Neuron (in vitro differentiated cells): ENCODE measurements around the gene FTO.

Experiments
- H2AFZ ChIP-seq: one replicate; pipeline ENCODE4 v1.6.1; 2013; ENCODE audit warnings: low read depth, mild to moderate bottlenecking, inconsistent platforms, low read length, moderate library complexity
- H3K27me3 ChIP-seq: one replicate; pipeline ENCODE4 v1.6.1; 2013; ENCODE audit warnings: low read length; ENCODE audit not compliant: insufficient read depth
- H3K36me3 ChIP-seq: one replicate; pipeline ENCODE4 v1.6.1; 2013; ENCODE audit warnings: low read length; ENCODE audit not compliant: insufficient read depth
- H3K4me1 ChIP-seq: one replicate; pipeline ENCODE4 v1.6.1; 2013; ENCODE audit warnings: low read length; ENCODE audit not compliant: insufficient read depth
- H3K4me3 ChIP-seq: 2 replicates; pipeline ENCODE4 v1.5.1; 2013; ENCODE audit warnings: mild to moderate bottlenecking, low read length, moderate library complexity
- H3K9me3 ChIP-seq: one replicate; pipeline ENCODE4 v1.6.1; 2013; ENCODE audit warnings: low read length

The FTO gene

GRCh38 chr16:53782148-53782547 lies 78.2 kb downstream of the FTO start:
- Histone ChIP-seq H2AFZ (no peak overlapping the region), H3K4me1 (no peaks in the 10 kb centered on the region), H3K27me3 (no peaks in the 10 kb centered on the region), H3K36me3 (no peaks in the 10 kb centered on the region), H3K9me3 (peaks cover 4% of the 10 kb centered on the region), H3K4me3 (no peak overlapping the region)

DNA sequence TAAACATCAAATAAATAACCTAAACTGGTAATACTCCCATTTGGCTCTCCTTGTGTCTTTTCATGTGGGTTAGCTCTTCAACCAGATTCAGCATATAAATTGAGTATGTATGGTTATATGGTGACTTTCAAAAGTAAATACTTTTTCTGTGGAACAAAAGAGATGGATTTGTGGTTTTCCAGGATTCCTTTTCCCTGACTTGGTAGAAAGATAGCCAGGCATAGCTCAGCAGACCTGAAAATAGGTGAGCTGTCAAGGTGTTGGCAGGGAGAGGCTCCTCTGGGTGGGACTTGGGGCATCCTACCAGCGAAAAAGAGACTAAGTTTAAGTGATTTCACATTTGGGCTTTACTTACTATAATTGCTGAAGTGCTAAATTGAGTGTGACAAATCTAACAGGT lies 80.3 kb downstream of the FTO start:
- H3K4me3 ChIP-seq = no peak overlapping the region
- no peak overlapping the region for H2AFZ ChIP-seq
- H3K4me1 ChIP-seq = no peaks in the 10 kb centered on the region
- peaks cover 4% of the 10 kb centered on the region for H3K9me3 ChIP-seq
- no peaks in the 10 kb centered on the region for H3K27me3 ChIP-seq
- H3K36me3 ChIP-seq = no peaks in the 10 kb centered on the region

- Histone ChIP-seq H3K36me3 (no peaks in the 10 kb centered on the region), H3K4me1 (no peaks in the 10 kb centered on the region), H3K4me3 (no peak overlapping the region), H3K27me3 (no peaks in the 10 kb centered on the region), H3K9me3 (peaks cover 4% of the 10 kb centered on the region), H2AFZ (no peak overlapping the region)
Measured at GRCh38 chr16:53785044-53785443, 81.1 kb downstream of the FTO start.

- H3K4me1 ChIP-seq = no peaks in the 10 kb centered on the region
- H3K9me3 ChIP-seq = peaks cover 4% of the 10 kb centered on the region
- H2AFZ ChIP-seq = no peak overlapping the region
- H3K27me3 ChIP-seq = no peaks in the 10 kb centered on the region
- no peak overlapping the region for H3K4me3 ChIP-seq
- no peaks in the 10 kb centered on the region for H3K36me3 ChIP-seq
Measured at GRCh38 chr16:53785916-53786315, 82.0 kb downstream of the FTO start.

DNA sequence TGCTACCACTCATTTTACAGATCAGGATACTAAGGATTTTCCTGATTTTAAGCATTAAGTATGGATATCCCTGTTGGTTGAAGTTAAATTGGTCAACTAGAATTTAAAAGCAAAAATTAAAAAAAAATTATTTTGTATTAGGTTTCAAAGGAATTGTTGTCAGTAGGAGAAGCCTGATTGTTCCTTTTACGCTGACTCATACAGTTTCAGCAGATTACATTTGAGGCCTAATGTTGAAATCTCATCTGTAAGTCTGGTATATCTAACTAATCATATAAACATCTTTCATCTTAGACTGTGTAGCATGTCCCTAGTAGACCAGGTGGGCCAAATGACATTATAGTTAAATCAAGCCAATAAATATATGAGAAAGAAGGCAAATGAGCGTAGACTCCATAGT lies 83.5 kb downstream of the FTO start:
- Histone ChIP-seq H3K9me3 (peaks cover 4% of the 10 kb centered on the region), H3K36me3 (no peaks in the 10 kb centered on the region), H3K27me3 (no peaks in the 10 kb centered on the region), H3K4me1 (no peaks in the 10 kb centered on the region), H3K4me3 (no peak overlapping the region), H2AFZ (no peak overlapping the region)

GRCh38 chr16:53789137-53789536 lies 85.2 kb downstream of the FTO start:
- no peak overlapping the region for H3K4me3 ChIP-seq
- H3K36me3 ChIP-seq = no peaks in the 10 kb centered on the region
- H3K27me3 ChIP-seq = no peaks in the 10 kb centered on the region
- no peak overlapping the region for H2AFZ ChIP-seq
- H3K9me3 ChIP-seq = no peaks in the 10 kb centered on the region
- H3K4me1 ChIP-seq = no peaks in the 10 kb centered on the region

GRCh38 chr16:53792161-53792951 lies 88.4 kb downstream of the FTO start:
- Histone ChIP-seq H3K36me3 (no peaks in the 10 kb centered on the region), H3K9me3 (no peaks in the 10 kb centered on the region), H3K4me3 (no peak overlapping the region), H2AFZ (no peak overlapping the region), H3K27me3 (no peaks in the 10 kb centered on the region), H3K4me1 (no peaks in the 10 kb centered on the region)

GRCh38 chr16:53803451-53803850 lies 99.5 kb downstream of the FTO start:
- H3K4me3 ChIP-seq = no peak overlapping the region
- no peak overlapping the region for H2AFZ ChIP-seq
- no peaks in the 10 kb centered on the region for H3K36me3 ChIP-seq

GRCh38 chr16:53803998-53804397 lies 100.0 kb downstream of the FTO start:
- Histone ChIP-seq H3K4me3 (no peak overlapping the region), H3K27me3 (no peaks in the 10 kb centered on the region), H3K4me1 (peaks cover 5% of the 10 kb centered on the region), H3K36me3 (no peaks in the 10 kb centered on the region), H3K9me3 (no peaks in the 10 kb centered on the region), H2AFZ (no peak overlapping the region)

More at GRCh38 chr16:53803451-53803850, 99.5 kb downstream of the FTO start:
- H3K9me3 ChIP-seq = no peaks in the 10 kb centered on the region
- H3K4me1 ChIP-seq = peaks cover 5% of the 10 kb centered on the region
- H3K27me3 ChIP-seq = no peaks in the 10 kb centered on the region

DNA sequence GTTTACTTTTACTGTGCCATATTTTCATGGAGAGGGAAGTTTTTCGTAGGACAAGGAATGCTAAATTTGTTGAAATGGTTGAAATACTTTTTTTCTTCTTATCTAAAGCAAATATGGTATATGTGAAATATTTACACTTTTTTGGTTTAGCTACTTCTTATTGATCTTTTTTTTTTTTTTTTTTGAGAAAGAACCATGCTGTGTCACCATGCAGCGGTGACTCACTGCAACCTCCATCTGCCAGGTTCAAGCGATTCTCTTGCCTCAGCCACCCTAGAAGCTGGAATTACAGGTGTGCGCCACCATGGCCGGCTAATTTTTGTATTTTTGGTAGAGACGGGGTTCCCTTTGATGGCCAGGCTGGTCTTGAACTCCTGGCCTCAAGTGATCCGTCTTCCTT lies 100.5 kb downstream of the FTO start:
- Histone ChIP-seq H3K4me3 (no peak overlapping the region), H3K27me3 (no peaks in the 10 kb centered on the region), H3K4me1 (peaks cover 5% of the 10 kb centered on the region)

GRCh38 chr16:53805113-53805512 lies 101.2 kb downstream of the FTO start:
- H2AFZ ChIP-seq = no peak overlapping the region
- H3K36me3 ChIP-seq = peaks cover under 1% of the 10 kb centered on the region
- peaks cover 5% of the 10 kb centered on the region for H3K4me1 ChIP-seq
- H3K27me3 ChIP-seq = no peaks in the 10 kb centered on the region
- no peaks in the 10 kb centered on the region for H3K9me3 ChIP-seq
- H3K4me3 ChIP-seq = no peak overlapping the region

More for the DNA sequence above, 100.5 kb downstream of the FTO start:
- Histone ChIP-seq H3K36me3 (no peaks in the 10 kb centered on the region), H3K9me3 (no peaks in the 10 kb centered on the region), H2AFZ (no peak overlapping the region)

GRCh38 chr16:53805752-53806151 lies 101.8 kb downstream of the FTO start:
- H3K36me3 ChIP-seq = peaks cover 6% of the 10 kb centered on the region
- no peak overlapping the region for H2AFZ ChIP-seq
- no peaks in the 10 kb centered on the region for H3K9me3 ChIP-seq
- H3K27me3 ChIP-seq = no peaks in the 10 kb centered on the region
- no peak overlapping the region for H3K4me3 ChIP-seq
- peaks cover 5% of the 10 kb centered on the region for H3K4me1 ChIP-seq

DNA sequence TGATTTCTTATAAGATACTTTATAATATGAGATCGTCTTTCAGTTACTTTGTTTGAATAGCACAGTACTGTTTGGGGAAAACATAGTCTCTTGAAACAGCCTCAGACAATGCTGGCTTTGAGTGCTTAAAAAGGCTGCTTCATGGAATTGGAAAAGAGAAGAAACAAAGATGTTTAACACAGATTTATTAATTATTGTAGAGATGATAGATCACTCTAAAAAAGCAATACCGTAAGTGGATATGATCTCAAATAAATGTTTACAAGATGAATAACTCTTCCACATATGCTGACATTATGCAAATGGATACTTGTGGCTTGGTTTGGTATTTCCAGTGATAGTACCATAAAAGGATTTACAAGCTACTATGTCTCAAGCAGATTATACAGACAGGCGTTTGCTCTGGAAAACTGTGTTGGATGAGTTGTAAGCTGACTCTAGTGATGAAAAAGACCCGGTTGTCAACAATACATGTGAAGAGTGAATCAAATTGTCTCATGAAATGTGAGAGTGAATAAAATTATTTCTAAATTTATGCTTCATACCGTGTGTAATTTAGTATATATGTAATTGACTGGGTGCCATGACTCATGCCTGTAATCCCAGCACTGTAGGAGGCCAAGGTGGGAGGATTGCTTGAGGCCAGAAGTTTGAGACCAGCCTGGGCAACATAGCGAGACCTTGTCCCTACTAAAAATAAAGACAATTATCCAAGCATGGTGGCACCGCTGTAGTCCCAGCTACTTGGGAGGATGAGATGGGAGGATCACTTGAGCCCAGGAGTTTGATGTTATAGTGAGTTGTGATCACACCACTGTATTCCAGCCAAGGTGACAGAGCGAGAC lies 105.4 kb downstream of the FTO start:
- Histone ChIP-seq H3K9me3 (no peaks in the 10 kb centered on the region), H3K27me3 (no peaks in the 10 kb centered on the region), H3K36me3 (peaks cover 16% of the 10 kb centered on the region), H3K4me3 (no peak overlapping the region), H3K4me1 (peaks cover 5% of the 10 kb centered on the region), H2AFZ (no peak overlapping the region)
